Measurements from ENCODE around the gene HKDC1.

DNA sequence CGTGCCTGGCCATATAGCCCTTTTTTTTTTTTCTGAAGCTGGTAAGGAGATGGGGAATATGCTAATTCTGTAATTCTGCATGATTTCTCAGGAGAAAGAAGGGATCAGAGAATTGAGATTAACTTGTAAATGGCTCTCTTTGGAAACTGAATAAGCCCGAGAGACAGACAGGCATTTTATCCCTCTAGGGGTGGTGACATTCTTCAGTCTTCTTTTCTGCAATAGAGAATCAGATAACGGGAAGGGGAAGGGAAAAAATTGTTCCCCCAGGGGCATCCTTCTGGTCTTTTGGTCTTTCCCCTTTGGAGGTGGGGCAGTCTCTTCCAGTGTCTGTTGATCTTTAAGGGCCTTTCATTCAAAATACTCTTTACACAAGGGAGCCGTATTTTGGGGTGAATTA is 92.4 kb downstream of the HKDC1 start:
- TF ChIP-seq, protein P1, sequence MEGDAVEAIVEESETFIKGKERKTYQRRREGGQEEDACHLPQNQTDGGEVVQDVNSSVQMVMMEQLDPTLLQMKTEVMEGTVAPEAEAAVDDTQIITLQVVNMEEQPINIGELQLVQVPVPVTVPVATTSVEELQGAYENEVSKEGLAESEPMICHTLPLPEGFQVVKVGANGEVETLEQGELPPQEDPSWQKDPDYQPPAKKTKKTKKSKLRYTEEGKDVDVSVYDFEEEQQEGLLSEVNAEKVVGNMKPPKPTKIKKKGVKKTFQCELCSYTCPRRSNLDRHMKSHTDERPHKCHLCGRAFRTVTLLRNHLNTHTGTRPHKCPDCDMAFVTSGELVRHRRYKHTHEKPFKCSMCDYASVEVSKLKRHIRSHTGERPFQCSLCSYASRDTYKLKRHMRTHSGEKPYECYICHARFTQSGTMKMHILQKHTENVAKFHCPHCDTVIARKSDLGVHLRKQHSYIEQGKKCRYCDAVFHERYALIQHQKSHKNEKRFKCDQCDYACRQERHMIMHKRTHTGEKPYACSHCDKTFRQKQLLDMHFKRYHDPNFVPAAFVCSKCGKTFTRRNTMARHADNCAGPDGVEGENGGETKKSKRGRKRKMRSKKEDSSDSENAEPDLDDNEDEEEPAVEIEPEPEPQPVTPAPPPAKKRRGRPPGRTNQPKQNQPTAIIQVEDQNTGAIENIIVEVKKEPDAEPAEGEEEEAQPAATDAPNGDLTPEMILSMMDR (conservative IDR thresholded peaks at IDR 0.05; ENCODE audit: low read depth, low read length): no peak
- no peak for TF ChIP-seq EZH2 (IDR thresholded peaks at IDR 0.05; ENCODE audit: borderline replicate concordance, low read depth, low read length, poor library complexity, severe bottlenecking)
